Esophagus muscularis mucosa (tissue), 4 donors: Measurements from ENCODE around the gene CHML.

ENCODE experiments used
- EP300 ChIP-seq: sonication (generic); formaldehyde crosslinking; IDR thresholded peaks from one replicate; pipeline ENCODE4 v1.6.1; 2017; ENCODE audit warnings: antibody characterized with exemption
- POLR2A ChIP-seq: fragments of 450-650 bp; IDR thresholded peaks from one replicate; pipeline ENCODE4 v1.6.1; 2017; ENCODE audit warnings: antibody characterized with exemption, moderate library complexity, mild to moderate bottlenecking, low read depth
- POLR2AphosphoS5 ChIP-seq, 2 donors: sonication (generic); formaldehyde crosslinking; IDR thresholded peaks; one replicate each; pipeline ENCODE4 v1.6.1; 2017; ENCODE audit warnings: antibody characterized with exemption in 2 of 2
- TF ChIP-seq, protein P1 (sequence below), 3 experiments: fragments of 200-600 bp in 2 of 3; fragments of 450-650 bp in 1 of 3; sonication (generic) in 2 of 3; IDR thresholded peaks; one replicate each; pipeline ENCODE4 v1.5.1; 2017 to 2019; ENCODE audit warnings: antibody characterized with exemption in 3 of 3, mild to moderate bottlenecking in 2 of 3, moderate library complexity in 1 of 3

DNA sequence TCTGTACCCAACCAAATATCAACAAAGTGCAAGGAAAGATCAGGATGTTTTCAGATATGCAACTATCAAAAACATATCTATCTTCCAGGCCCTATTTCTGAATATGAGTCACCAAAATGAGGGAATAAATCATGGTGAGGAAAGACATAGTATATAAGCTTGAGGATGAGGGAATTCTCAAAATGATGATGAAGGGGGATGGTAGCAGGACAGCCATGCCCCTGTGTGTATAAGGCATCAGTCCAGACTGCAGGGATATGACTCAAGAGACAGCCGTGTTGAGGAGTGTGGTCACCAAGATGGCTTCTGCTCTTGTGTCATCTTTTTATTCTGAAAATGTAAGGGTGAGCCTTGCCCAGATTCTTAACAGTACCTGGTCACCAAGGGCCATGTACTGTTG is 7.5 kb upstream of the CHML start:
- TF ChIP-seq, protein P1, sequence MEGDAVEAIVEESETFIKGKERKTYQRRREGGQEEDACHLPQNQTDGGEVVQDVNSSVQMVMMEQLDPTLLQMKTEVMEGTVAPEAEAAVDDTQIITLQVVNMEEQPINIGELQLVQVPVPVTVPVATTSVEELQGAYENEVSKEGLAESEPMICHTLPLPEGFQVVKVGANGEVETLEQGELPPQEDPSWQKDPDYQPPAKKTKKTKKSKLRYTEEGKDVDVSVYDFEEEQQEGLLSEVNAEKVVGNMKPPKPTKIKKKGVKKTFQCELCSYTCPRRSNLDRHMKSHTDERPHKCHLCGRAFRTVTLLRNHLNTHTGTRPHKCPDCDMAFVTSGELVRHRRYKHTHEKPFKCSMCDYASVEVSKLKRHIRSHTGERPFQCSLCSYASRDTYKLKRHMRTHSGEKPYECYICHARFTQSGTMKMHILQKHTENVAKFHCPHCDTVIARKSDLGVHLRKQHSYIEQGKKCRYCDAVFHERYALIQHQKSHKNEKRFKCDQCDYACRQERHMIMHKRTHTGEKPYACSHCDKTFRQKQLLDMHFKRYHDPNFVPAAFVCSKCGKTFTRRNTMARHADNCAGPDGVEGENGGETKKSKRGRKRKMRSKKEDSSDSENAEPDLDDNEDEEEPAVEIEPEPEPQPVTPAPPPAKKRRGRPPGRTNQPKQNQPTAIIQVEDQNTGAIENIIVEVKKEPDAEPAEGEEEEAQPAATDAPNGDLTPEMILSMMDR (IDR thresholded peaks at IDR 0.05): no peak
- TF ChIP-seq POLR2A: no peak
- TF ChIP-seq EP300: no peak
- no peak for TF ChIP-seq POLR2AphosphoS5 (IDR thresholded peaks at IDR 0.05)
